HEK293 (cell line): ENCODE results near the gene CRYBA1.

ENCODE experiments used
- SETDB1 ChIP-seq: IDR thresholded peaks from one replicate; pipeline ENCODE4 v1.6.1; 2017; ENCODE audit warnings: mild to moderate bottlenecking, low read length, moderate library complexity, mixed read lengths; ENCODE audit not compliant: insufficient read length
- ZBTB21 ChIP-seq: fragments of 450-650 bp; formaldehyde crosslinking; IDR thresholded peaks from 2 replicates; pipeline ENCODE4 v1.5.1; 2017; ENCODE audit warnings: missing biosample characterization, missing genetic modification characterization
- ZBTB7A ChIP-seq: fragments of 450-650 bp; formaldehyde crosslinking; IDR thresholded peaks from 2 replicates; pipeline ENCODE4 v1.5.1; 2016; ENCODE audit warnings: low read depth, missing biosample characterization, missing genetic modification characterization
- ZNF2 ChIP-seq: fragments of 450-650 bp; formaldehyde crosslinking; IDR thresholded peaks from 2 replicates; pipeline ENCODE4 v1.5.1; 2016; ENCODE audit warnings: missing biosample characterization, missing genetic modification characterization
- ZNF473 ChIP-seq: fragments of 450-650 bp; formaldehyde crosslinking; IDR thresholded peaks from 2 replicates; pipeline ENCODE4 v1.5.1; 2017; ENCODE audit warnings: missing biosample characterization, missing genetic modification characterization
- TF ChIP-seq, protein P1 (sequence below): fragments of 450-650 bp; formaldehyde crosslinking; IDR thresholded peaks from 2 replicates; pipeline ENCODE4 v1.5.1; 2016; ENCODE audit warnings: missing biosample characterization, missing genetic modification characterization

DNA sequence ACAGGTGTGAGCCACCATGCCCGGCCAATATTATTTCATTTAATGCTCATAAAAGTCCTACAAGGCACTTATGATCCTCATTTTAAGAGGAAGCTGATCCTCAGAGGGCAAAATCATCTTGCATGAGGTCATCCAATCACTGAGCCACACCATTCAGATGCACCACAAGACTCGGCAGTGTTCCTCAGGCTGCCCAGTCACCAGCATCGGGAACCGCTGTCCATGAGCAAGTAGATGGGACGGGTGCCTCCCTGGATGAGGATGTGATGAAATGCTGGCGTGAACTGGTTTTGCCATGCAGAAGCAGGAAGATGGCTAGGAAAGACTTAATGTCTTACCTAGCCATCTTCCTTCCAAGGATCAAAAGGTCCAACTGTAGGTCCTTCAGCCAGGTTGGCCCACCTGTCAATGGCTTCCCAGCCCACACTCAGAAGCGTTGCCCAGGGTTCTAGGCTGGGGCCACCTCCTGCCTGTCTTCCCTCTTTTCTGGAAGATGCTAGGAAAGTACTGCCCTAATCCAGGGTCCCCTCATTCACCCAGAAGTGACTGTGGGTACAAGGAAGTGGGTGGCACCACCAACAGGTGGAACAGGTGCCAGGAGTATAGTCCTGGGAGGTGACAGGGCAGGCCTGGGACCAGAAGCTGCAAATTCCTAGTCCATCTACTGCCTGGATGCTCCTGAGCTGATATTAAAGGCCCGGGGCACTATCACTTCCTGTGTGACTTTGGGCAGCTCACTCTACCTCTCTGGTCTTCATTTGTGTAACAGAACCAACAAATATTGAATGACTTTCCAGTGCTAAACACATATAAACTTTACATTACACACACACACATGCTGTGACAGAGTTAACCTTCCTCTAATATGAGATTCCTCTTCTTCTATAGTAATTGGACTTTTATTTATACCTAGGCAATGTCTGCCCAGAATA is 32.2 kb upstream of the CRYBA1 start:
- TF ChIP-seq, protein P1, sequence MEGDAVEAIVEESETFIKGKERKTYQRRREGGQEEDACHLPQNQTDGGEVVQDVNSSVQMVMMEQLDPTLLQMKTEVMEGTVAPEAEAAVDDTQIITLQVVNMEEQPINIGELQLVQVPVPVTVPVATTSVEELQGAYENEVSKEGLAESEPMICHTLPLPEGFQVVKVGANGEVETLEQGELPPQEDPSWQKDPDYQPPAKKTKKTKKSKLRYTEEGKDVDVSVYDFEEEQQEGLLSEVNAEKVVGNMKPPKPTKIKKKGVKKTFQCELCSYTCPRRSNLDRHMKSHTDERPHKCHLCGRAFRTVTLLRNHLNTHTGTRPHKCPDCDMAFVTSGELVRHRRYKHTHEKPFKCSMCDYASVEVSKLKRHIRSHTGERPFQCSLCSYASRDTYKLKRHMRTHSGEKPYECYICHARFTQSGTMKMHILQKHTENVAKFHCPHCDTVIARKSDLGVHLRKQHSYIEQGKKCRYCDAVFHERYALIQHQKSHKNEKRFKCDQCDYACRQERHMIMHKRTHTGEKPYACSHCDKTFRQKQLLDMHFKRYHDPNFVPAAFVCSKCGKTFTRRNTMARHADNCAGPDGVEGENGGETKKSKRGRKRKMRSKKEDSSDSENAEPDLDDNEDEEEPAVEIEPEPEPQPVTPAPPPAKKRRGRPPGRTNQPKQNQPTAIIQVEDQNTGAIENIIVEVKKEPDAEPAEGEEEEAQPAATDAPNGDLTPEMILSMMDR = no peak
- TF ChIP-seq ZBTB21 (tag by site-specific recombination) (no peak), ZNF2 (no peak), ZBTB7A (tag by site-specific recombination) (no peak), ZNF473 (tag by site-specific recombination) (no peak), SETDB1 (no peak)
